GM18858 (cell line): Measurements from ENCODE around the gene FOXJ3.

Experiments used
- ATAC-seq: cut with Tn5 transposase; IDR thresholded peaks from one replicate; pipeline ENCODE4 v1.9.1; 2021; ENCODE audit not compliant: unreplicated experiment

FOXJ3 gene

GRCh38 chr1:42334240-42335049, 590 bp downstream of the FOXJ3 start:
- ATAC-seq, result peak; percentile 31

GRCh38 chr1:42333662-42334239, 1.3 kb downstream of the FOXJ3 start:
- no peak for ATAC-seq

GRCh38 chr1:42332877-42333276, 2.2 kb downstream of the FOXJ3 start:
- no peak for ATAC-seq

DNA sequence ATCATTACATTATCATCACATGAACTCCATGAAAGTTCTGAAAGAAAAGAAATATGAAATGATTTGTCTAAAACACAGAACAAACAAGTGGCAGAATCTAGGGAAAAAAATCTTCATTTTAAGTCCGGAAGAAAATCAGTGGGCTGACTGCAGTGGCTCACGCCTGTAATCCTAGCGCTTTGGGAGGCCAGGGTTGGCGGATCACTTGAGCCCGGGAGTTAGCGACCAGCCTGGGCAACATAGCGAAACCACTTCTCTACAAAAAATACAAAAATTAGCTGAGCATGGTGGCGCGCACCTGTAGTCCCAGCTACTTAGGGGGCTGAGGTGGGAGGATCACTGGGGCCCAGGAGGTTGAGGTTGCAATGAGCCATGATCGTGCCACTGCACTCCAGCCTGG, 4.8 kb downstream of the FOXJ3 start:
- ATAC-seq, result no peak

DNA sequence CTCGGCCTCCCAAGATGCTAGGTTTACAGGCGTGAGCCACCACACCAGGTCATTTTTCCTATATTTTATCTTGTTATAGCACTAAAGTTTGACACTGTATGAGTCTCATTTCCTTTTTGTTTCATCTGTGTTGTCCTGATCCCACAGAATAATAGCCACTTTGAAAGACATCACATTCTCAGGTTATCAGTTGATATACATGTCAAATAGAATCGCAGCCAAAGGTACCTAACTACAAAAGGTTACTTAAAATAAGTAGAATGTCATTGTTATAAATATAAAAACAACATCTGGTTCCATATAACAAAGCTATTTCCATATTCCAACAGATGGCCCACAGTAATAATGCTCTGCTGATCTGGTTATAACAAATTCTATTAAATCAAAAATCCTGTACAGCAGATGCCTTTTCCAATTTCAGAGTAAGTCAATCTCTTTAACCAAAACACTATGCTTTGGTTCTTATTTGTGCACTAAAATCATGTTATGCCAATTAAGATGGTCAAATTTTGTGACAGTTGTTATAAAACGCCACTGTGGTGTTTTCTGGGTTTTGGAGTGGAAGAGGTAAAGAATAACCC, 6.0 kb downstream of the FOXJ3 start:
- ATAC-seq, result no peak

DNA sequence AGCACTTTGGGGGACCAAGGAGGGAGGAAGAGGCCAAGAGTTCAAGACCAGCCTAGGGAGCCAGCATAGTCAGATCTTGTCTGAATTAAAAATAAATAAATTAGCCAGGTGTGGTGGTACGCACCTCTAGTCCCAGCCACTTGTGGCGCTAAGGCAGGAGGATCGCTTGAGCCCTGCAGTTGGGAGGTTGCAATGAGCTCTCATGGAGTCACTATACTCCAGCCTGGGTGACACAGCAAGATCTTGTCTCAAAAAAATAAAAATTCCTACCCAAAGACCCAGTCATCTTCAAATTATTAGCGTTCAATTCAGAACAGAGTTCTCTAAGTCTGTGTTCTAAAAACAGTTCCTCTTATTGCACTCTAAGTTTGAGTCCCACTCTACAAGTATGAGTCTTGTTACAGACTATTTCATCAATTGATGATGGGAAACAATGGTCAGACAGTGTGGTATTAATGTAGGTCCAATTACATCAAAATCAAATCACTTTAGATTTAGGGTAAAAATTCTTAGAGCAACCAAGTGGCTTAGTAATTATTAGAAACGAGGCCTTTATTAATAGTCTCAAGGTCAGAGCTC, 6.9 kb downstream of the FOXJ3 start:
- ATAC-seq, result no peak

- ATAC-seq, result no peak
Observed at GRCh38 chr1:42325014-42325402, 10.0 kb downstream of the FOXJ3 start.

GRCh38 chr1:42324398-42325013, 10.5 kb downstream of the FOXJ3 start:
- no peak for ATAC-seq

GRCh38 chr1:42323551-42323950, 11.5 kb downstream of the FOXJ3 start:
- ATAC-seq, result no peak

DNA sequence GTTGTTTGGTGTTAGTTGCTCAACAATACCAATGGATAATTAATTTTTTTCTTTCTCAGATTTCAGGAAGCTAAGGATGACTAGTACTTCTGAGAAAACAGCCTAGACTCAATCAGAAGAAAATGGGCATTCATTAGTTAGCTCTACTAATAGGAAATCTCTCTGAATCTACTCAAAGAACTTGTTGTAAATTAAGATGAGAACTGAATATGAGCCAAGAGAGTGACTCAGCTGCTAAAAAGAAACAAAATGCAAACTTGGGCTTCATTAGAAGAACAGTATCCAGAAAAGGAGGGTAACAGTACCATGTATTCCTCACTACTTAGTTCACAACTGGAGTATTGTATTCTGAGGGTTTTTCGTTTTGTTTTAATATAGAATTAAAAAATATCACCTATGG, 12.5 kb downstream of the FOXJ3 start:
- no peak for ATAC-seq

DNA sequence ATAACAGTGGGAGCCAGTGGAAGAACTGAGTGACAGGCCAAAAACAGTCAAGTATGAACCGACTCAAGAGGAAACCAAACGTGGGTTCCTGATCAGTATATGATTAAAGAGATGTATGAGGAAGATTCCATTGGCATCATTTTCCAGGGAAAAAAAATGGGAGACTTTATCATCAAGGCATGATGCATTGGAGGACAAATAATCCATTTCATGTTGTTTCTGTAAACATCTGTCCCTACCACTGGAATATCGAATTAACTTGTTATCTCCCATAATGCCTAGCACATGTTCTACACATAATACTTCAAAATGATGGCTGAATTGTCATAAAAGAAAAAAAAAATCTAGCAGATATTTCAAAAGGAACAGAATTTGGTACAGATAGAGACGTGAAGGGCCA, 13.3 kb downstream of the FOXJ3 start:
- no peak for ATAC-seq

GRCh38 chr1:42320708-42321107, 14.3 kb downstream of the FOXJ3 start:
- no peak for ATAC-seq

GRCh38 chr1:42319871-42320484, 15.1 kb downstream of the FOXJ3 start:
- no peak for ATAC-seq

DNA sequence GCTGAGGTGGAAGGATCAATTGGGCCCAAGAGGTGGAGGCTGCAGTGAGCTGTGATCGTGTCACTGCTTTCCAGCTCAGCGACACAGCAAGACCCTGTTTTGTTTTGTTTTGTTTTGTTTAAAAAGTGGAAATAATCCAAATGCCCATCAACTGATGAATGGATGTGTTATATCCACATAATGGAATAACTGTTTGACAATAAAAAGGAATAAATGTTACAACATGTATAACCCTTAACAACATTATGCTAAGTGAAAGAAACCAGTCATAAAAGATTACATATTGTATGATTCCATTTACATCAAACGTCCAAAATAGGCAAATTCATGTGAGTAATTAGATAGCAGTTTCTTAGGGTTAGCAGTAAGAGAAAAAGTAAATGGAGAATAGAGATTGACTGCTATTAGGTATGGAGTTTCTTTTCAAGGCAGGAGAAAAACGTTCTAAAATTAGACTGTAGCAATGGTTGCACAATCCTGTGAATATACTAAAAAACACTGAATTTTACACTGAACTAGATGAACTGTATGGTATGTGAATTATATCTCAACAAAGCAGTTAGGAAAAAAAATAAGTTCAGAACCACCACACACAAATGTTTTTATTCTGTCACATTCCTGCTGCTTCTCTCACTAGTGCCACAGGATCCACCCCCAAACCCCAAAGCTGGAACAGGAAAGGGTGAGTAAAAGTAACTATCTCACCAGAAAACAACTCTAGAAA, 15.7 kb downstream of the FOXJ3 start:
- no peak for ATAC-seq

GRCh38 chr1:42318601-42319000, 16.4 kb downstream of the FOXJ3 start:
- ATAC-seq, result no peak

GRCh38 chr1:42317308-42317707, 17.7 kb downstream of the FOXJ3 start:
- no peak for ATAC-seq

DNA sequence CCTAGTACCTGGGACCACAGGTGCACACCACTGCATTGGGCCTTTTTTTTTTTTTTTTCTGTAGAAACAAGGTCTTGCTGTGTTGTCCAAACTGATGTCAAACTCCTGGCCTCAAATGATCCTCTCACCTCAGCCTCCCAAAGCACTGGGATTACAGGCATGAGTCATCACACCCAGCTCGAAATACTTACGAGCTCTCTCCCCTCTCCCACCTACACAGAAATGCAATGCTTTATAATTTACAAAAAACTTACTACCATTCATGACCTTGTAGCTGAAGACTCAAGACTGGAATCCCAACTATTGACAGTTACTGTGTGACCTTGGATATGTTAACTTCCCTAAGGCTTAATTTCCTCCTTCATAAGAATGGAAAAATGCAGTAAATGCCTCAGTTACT, 18.7 kb downstream of the FOXJ3 start:
- no peak for ATAC-seq

- ATAC-seq, result no peak
Observed at GRCh38 chr1:42315500-42315899, 19.5 kb downstream of the FOXJ3 start.

GRCh38 chr1:42313970-42314369, 21.1 kb downstream of the FOXJ3 start:
- no peak for ATAC-seq

- no peak for ATAC-seq
Observed at GRCh38 chr1:42312576-42313212, 22.3 kb downstream of the FOXJ3 start.
